Measurements from ENCODE around the gene CYP27B1.
"Not testable (repeated sequence)": the region's sequence is repeated elsewhere in the genome, so short reads cannot be mapped to it uniquely, and the experiment has no call there.

The CYP27B1 gene

GRCh38 chr12:57722716-57723629, 43.9 kb downstream of the CYP27B1 start:
- DNase-seq (ENCODE audit: low read depth): no peak

- not testable (repeated sequence) for DNase-seq (ENCODE audit: low read depth)
These were observed 44.9 kb downstream of the CYP27B1 start for GRCh38 chr12:57721846-57722608.

- DNase-seq (ENCODE audit: low read depth): no peak
These were observed 46.0 kb downstream of the CYP27B1 start for GRCh38 chr12:57720606-57721595.

GRCh38 chr12:57719777-57720605, 46.9 kb downstream of the CYP27B1 start:
- DNase-seq (ENCODE audit: low read depth): no peak

GRCh38 chr12:57718641-57719528, 48.0 kb downstream of the CYP27B1 start:
- no peak for DNase-seq (ENCODE audit: low read depth)

GRCh38 chr12:57717846-57718640, 48.8 kb downstream of the CYP27B1 start:
- DNase-seq (ENCODE audit: low read depth): no peak

GRCh38 chr12:57717131-57717530, 49.7 kb downstream of the CYP27B1 start:
- no peak for DNase-seq (ENCODE audit: low read depth)

GRCh38 chr12:57716305-57716704, 50.6 kb downstream of the CYP27B1 start:
- DNase-seq (ENCODE audit: low read depth): no peak

GRCh38 chr12:57715786-57716185, 51.1 kb downstream of the CYP27B1 start:
- DNase-seq (ENCODE audit: low read depth): no peak

GRCh38 chr12:57715036-57715748, 51.7 kb downstream of the CYP27B1 start:
- not testable (repeated sequence) for DNase-seq (ENCODE audit: low read depth)

GRCh38 chr12:57713209-57713608, 53.7 kb downstream of the CYP27B1 start:
- DNase-seq (ENCODE audit: low read depth): no peak

GRCh38 chr12:57712701-57713100, 54.2 kb downstream of the CYP27B1 start:
- DNase-seq (ENCODE audit: low read depth): no peak
